Fibroblast of lung (primary cell): ENCODE data around the gene RNF150. TPM values are rescaled to one million over a fixed set of nuclear protein-coding genes. Genes with fewer than 3 reads are reported as not detected.
"Not testable (repeated sequence)": the region's sequence is repeated elsewhere in the genome, so short reads cannot be mapped to it uniquely, and the experiment has no call there.

Experiments
- DNase-seq, 2 donors: peaks; one replicate each; pipeline versions ENCODE4 v3.0.0 to v3.0.0-alpha.2; 2010; ENCODE audit warnings: low read depth in 2 of 2
- H2AFZ ChIP-seq: 2 replicates; pipeline ENCODE4 v1.5.1; 2012; ENCODE audit warnings: low read length, control low read depth, inconsistent platforms
- H3K27ac ChIP-seq: 2 replicates; pipeline ENCODE4 v1.5.1; 2011; ENCODE audit warnings: low read length, control low read depth; ENCODE audit not compliant: insufficient read depth
- H3K27me3 ChIP-seq: 2 replicates; pipeline ENCODE4 v1.5.1; 2011; ENCODE audit warnings: mild to moderate bottlenecking, low read length; ENCODE audit not compliant: control insufficient read depth, insufficient read depth
- H3K36me3 ChIP-seq: 2 replicates; pipeline ENCODE4 v1.5.1; 2011; ENCODE audit warnings: low read length; ENCODE audit not compliant: control insufficient read depth, insufficient read depth
- H3K4me1 ChIP-seq: 2 replicates; pipeline ENCODE4 v1.5.1; 2011; ENCODE audit warnings: low read length; ENCODE audit not compliant: control insufficient read depth, insufficient read depth; ENCODE audit errors: extremely low read depth
- H3K4me2 ChIP-seq: 2 replicates; pipeline ENCODE4 v1.5.1; 2011; ENCODE audit warnings: low read length, control low read depth; ENCODE audit not compliant: insufficient read depth; ENCODE audit errors: extremely low read depth
- H3K4me3 ChIP-seq, 4 experiments: fragments of 200-600 bp in 1 of 4; sonication (generic) in 1 of 4; replicated peaks in 1 of 4; 2 replicates each; pipeline ENCODE4 v1.5.1; 2011 to 2016; ENCODE audit warnings: low read length in 4 of 4, low read depth in 3 of 4, mild to moderate bottlenecking in 3 of 4, control low read depth in 2 of 4, inconsistent platforms in 1 of 4, mixed read lengths in 1 of 4; ENCODE audit not compliant: insufficient read depth in 1 of 4; ENCODE audit errors: control extremely low read depth in 1 of 4
- H3K79me2 ChIP-seq: 2 replicates; pipeline ENCODE4 v1.5.1; 2012; ENCODE audit warnings: mild to moderate bottlenecking, low read length, inconsistent platforms; ENCODE audit not compliant: control insufficient read depth, insufficient read depth
- H3K9ac ChIP-seq: 2 replicates; pipeline ENCODE4 v1.5.1; 2011; ENCODE audit warnings: mild to moderate bottlenecking, low read length, control low read depth; ENCODE audit not compliant: insufficient read depth
- H3K9me3 ChIP-seq: 2 replicates; pipeline ENCODE4 v1.5.1; 2012; ENCODE audit warnings: low read depth, low read length; ENCODE audit not compliant: control insufficient read depth, insufficient read depth
- H4K20me1 ChIP-seq: 2 replicates; pipeline ENCODE4 v1.5.1; 2011; ENCODE audit warnings: low read length; ENCODE audit not compliant: control insufficient read depth, insufficient read depth; ENCODE audit errors: extremely low read depth
- EZH2 ChIP-seq: IDR thresholded peaks from 2 replicates; pipeline ENCODE4 v1.5.1; 2012; ENCODE audit warnings: low read length, control low read depth, mild to moderate bottlenecking; ENCODE audit errors: missing control alignments
- polyA plus RNA-seq, 2 donors: library from polyadenylated mRNA; depleted of rRNA in 1 of 2; stranded (reverse) in 1 of 2; unstranded in 1 of 2; fragments of >200 nt; gene quantifications; 2 replicates each; pipeline ENCODE4 v1.2.1, GENCODE V29; 2011 to 2012; ENCODE audit warnings: missing spikeins in 1 of 2
- total RNA-seq: library from RNA; depleted of rRNA; stranded (reverse); fragments of >200 nt; gene quantifications from 2 replicates; pipeline ENCODE4 v1.2.1, GENCODE V29; 2014
- TF ChIP-seq, protein P1 (sequence below), 2 donors: IDR thresholded peaks in 1 of 2; conservative IDR thresholded peaks in 1 of 2; 1 replicate in 1 of 2; 2 replicates in 1 of 2; pipeline ENCODE4 v1.5.1; 2011 to 2012; ENCODE audit warnings: low read length in 2 of 2, control low read depth in 1 of 2, inconsistent platforms in 1 of 2, low read depth in 1 of 2, mild to moderate bottlenecking in 1 of 2

Gene RNF150
- total and polyA plus RNA-seq, 2 donors (not counting 1 experiment from before 2014, with no cell fraction given): 0.66 to 5.6 TPM

- Histone ChIP-seq H2AFZ (no peak overlapping the region), H3K79me2 (no peaks in the 10 kb centered on the region), H3K27me3 (peaks cover 5% of the 10 kb centered on the region), H3K4me1 (no peaks in the 10 kb centered on the region), H3K9ac (no peak overlapping the region), H3K9me3 (no peaks in the 10 kb centered on the region), H3K27ac (no peak overlapping the region), H3K36me3 (no peaks in the 10 kb centered on the region), H4K20me1 (no peaks in the 10 kb centered on the region), H3K4me3 (no peak overlapping the region), H3K4me2 (no peak overlapping the region)
- TF ChIP-seq, protein P1, sequence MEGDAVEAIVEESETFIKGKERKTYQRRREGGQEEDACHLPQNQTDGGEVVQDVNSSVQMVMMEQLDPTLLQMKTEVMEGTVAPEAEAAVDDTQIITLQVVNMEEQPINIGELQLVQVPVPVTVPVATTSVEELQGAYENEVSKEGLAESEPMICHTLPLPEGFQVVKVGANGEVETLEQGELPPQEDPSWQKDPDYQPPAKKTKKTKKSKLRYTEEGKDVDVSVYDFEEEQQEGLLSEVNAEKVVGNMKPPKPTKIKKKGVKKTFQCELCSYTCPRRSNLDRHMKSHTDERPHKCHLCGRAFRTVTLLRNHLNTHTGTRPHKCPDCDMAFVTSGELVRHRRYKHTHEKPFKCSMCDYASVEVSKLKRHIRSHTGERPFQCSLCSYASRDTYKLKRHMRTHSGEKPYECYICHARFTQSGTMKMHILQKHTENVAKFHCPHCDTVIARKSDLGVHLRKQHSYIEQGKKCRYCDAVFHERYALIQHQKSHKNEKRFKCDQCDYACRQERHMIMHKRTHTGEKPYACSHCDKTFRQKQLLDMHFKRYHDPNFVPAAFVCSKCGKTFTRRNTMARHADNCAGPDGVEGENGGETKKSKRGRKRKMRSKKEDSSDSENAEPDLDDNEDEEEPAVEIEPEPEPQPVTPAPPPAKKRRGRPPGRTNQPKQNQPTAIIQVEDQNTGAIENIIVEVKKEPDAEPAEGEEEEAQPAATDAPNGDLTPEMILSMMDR (conservative IDR thresholded peaks at IDR 0.05 in 1 of 2, IDR thresholded peaks at IDR 0.05 in 1 of 2; ENCODE audit: low read depth in 1 of 2, low read length in 2 of 2): no peak
- TF ChIP-seq EZH2: no peak
- no peak for DNase-seq
Measured at GRCh38 chr4:140826701-140827027, 306.6 kb downstream of the RNF150 start.

GRCh38 chr4:140820520-140820919, 312.7 kb downstream of the RNF150 start:
- not testable (repeated sequence) for H3K79me2 ChIP-seq, H3K9me3 ChIP-seq, H4K20me1 ChIP-seq, H3K36me3 ChIP-seq, H2AFZ ChIP-seq, H3K4me2 ChIP-seq, H3K27me3 ChIP-seq, H3K27ac ChIP-seq, H3K9ac ChIP-seq, H3K4me3 ChIP-seq, DNase-seq, H3K4me1 ChIP-seq

- H3K9ac ChIP-seq: no peak overlapping the region
- DNase-seq: no peak
- TF ChIP-seq, protein P1 (conservative IDR thresholded peaks at IDR 0.05 in 1 of 2, IDR thresholded peaks at IDR 0.05 in 1 of 2; ENCODE audit: low read depth in 1 of 2, low read length in 2 of 2): no peak
- TF ChIP-seq EZH2: no peak
Measured at GRCh38 chr4:140819610-140820009, 313.7 kb downstream of the RNF150 start.

DNA sequence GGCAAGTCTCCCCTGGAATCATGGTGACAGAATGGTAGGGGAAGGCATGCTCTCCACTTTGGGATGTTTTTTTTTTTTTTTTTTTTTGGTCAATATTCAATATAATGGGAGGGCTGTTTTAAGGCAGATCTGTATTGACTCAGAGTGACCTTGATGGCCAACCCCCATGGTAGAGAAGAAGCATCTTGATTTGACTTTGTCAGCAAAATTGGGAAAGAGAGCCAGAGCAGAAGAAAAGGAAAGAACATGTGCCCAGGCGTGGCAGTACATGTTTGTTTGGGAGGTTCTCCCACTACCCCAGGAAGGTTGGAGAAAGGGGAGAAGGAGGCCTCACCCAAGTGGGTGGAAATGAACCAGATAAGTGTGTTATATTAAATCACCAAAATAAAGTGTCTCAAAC, 314.8 kb downstream of the RNF150 start:
- H3K27me3 ChIP-seq: peaks cover 2% of the 10 kb centered on the region
- no peaks in the 10 kb centered on the region for H4K20me1 ChIP-seq
- no peak overlapping the region for H3K4me2 ChIP-seq
- no peak for DNase-seq
- no peak overlapping the region for H2AFZ ChIP-seq
- no peaks in the 10 kb centered on the region for H3K79me2 ChIP-seq
- no peak overlapping the region for H3K4me3 ChIP-seq
- no peak overlapping the region for H3K9ac ChIP-seq
- no peak overlapping the region for H3K27ac ChIP-seq
- no peaks in the 10 kb centered on the region for H3K9me3 ChIP-seq
- TF ChIP-seq EZH2: no peak
- TF ChIP-seq, protein P1 (conservative IDR thresholded peaks at IDR 0.05 in 1 of 2, IDR thresholded peaks at IDR 0.05 in 1 of 2; ENCODE audit: low read depth in 1 of 2, low read length in 2 of 2): no peak
- no peaks in the 10 kb centered on the region for H3K36me3 ChIP-seq
- no peaks in the 10 kb centered on the region for H3K4me1 ChIP-seq

More at GRCh38 chr4:140819610-140820009, 313.7 kb downstream of the RNF150 start:
- peaks cover 2% of the 10 kb centered on the region for H3K27me3 ChIP-seq
- no peaks in the 10 kb centered on the region for H3K4me1 ChIP-seq
- no peaks in the 10 kb centered on the region for H3K9me3 ChIP-seq
- H3K4me2 ChIP-seq: no peak overlapping the region
- H2AFZ ChIP-seq: no peak overlapping the region
- H4K20me1 ChIP-seq: no peaks in the 10 kb centered on the region
- H3K27ac ChIP-seq: no peak overlapping the region
- no peaks in the 10 kb centered on the region for H3K36me3 ChIP-seq
- no peak overlapping the region for H3K4me3 ChIP-seq
- no peaks in the 10 kb centered on the region for H3K79me2 ChIP-seq
